NT2/D1 (cell line): ENCODE measurements around the gene CYP2W1.

ENCODE experiments used
- SUZ12 ChIP-seq: IDR thresholded peaks from 2 replicates; pipeline ENCODE4 v1.6.1; 2011; ENCODE audit not compliant: insufficient read length, insufficient read depth; ENCODE audit errors: extremely low read depth
- YY1 ChIP-seq: IDR thresholded peaks from 2 replicates; pipeline ENCODE4 v1.6.1; 2011; ENCODE audit not compliant: insufficient read length, insufficient read depth
- ZNF274 ChIP-seq: IDR thresholded peaks from 2 replicates; pipeline ENCODE4 v1.6.1; 2011; ENCODE audit warnings: mild to moderate bottlenecking, low read depth, low read length

DNA sequence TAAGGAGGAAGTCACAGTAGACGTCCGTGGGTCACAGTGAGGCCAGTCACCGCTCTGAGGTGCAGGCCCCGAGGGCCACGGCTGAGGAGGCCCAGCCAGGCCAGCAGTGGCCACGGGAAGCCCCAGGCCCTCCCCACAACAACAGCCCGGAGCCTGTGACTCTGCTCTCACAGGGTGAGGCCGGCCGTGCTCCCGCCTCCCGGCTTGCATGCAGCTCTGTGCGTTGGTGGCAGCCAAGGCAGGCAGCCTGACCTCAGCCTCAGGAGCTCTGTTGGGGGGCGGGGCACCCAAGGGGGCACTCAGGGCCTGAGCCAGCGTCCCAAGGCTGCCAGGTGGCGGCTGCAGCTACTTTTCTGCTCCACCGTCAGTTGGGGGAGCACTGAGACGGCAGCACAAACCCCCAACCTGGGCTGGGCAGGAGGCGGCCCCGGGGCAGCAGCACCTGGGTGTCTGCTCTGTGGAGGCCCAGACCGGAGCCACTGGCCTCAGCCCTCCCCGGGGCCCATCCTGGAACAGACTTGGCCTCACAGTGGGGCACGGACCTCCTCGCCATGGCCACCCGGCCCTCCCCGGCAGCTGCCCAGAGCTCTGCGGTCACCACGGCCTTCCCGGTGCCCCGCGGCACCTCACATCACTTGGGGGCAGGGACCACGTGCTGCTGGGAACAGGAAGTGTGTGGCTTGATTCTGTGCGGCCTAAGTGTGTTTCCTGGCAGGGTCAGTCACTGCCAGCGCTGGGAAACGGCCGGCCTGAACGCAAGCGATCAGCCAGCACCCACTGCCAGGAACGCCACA is 13.3 kb downstream of the CYP2W1 start:
- TF ChIP-seq ZNF274 (no peak), SUZ12 (no peak), YY1 (no peak)
